ENCODE data around the gene ICAM1.

ICAM1 gene

DNA sequence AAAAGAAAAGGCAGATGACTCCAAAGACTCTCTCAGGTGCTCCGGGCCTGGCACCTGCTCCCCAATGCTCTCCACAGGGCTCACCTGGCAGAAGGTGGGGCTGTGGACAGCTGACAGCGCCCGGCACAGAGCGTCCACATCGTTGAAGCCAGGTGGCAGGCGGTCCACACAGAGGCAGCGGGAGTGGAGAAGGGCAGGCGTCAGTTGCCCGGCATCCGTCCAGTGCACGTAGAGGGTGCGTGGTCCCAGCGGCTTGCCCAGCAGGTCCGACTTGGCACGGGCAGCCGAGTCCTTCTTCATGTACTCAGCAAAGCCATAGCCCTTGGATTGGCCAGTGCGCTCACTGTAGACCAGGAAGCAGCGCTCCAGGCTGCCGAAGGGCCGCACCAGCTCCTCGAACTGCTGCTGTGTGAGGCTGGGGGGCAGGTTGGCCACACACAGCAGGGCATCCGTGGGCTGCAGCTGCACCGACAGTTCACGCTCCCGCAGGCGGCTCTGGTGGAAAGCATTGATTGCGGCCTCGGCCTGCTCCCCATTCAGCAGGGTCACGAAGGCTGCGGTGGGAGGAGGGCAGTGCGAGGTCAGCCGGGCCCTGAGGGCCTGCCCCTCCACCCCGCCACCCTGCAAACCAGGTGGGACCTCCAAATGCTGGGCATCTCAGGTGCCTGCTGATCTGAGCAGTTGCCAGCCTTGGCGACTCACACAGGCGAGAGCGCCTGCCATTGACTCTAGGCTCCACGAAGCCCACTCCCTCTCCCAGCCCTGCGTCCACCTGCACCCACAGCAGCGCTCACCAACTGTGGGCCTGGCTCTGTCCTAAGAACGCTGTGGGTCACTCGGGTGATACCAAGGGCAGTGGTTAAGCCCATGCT is 57.9 kb downstream of the ICAM1 start:
- no peak for DNase-seq

DNA sequence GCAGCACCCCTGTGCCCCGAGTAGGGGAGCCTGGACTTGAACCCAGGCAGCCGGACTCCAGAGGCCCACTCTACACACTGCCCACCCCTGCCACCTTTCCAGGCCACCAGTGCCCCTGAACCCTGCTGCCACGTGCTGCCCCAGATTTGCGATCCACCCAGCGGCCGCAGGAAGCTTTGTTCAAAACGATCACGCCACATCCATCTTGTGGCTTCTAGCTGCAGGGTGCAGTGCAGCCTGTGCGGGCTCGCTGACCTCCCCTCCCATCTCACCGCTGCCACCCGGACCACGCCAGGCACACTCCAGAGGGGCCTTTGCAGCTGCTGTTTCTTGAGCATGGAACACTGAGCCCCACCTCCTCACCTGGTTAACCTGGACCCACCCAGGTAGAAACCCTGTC is 58.6 kb downstream of the ICAM1 start:
- DNase-seq, result no peak

DNA sequence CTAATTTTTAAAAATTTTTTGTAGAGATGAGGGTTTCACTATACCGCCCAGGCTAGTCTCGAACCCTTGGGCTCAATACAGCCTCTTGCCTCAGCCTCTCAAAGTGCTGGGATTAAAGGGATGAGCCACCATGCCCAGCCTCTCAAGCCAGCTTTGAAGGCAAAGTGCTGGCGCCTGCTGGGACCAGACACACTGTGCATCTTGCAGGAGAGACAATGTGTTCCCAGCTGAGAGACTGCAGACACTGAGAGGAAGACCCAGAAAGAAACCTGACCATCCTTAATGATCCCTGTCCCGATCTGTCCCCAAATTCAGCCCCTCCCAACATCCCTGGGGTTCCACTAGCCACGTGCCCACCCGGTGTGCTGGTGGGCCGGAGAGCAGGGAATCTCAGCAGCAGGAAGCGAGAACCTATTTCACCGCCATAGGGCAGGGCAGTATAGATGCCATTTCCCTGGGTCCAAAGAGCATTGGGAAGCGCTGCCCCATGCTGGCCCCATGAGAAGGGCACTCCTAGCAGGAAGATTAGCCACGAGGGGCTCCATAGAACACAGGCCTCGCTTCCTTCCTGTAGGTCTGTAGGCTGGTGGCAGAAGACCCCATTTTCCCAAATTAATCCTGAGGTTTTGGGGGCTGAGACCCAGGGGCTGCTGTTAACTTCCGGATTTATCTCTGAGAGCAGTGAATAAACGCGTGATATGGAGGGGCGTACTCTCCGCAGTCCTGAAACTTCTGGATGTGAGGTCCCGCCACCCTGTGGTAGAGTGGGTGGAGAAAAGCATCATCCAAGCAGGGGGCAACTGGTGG is 61.4 kb downstream of the ICAM1 start:
- no peak for DNase-seq

DNA sequence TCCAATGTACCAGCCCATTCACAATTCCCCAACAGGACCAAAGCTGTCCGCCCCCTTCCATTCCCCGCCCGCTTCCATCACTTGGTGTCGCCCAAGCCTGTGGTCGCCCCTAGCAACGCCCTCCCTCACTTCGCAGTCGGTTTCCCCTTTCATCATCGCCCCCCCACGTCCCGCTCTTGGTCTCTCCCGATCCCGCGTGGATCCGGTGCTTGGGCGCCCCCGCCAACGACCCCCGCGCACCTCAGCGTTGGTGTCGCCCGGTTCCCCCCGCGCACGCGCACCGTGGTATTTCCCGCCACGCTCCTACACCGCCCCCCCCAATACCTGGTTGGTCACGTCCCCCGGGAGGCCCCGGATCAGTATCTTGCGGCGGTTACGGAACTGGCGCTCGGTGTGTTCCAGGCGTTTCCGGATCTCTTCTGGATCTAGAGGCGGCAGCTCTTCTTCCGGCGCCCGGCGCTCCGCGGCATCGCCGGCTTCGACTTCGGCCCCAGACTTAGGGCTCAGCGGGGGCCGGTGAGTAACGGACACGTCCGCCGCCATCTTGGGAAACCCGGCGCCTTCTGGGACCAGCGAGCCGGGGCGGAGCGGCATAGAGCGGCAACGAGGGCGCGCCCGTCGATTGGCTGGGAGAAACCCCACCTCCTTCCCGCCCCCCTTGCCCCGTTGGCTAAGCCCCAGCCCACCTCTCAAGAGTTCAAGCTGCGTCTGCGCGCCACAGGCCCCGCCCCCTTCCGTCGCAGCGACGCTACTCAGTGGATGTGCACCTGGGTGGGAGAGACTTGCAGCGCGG is 62.2 kb downstream of the ICAM1 start, which contains the start of gene RAVER1:
Gene RAVER1, minus strand, starts transcription at position 565 of the 793 bp plus-strand sequence. Its CDS starts 22 bp downstream, at position 543.
- peak; percentile 98 for DNase-seq

DNA sequence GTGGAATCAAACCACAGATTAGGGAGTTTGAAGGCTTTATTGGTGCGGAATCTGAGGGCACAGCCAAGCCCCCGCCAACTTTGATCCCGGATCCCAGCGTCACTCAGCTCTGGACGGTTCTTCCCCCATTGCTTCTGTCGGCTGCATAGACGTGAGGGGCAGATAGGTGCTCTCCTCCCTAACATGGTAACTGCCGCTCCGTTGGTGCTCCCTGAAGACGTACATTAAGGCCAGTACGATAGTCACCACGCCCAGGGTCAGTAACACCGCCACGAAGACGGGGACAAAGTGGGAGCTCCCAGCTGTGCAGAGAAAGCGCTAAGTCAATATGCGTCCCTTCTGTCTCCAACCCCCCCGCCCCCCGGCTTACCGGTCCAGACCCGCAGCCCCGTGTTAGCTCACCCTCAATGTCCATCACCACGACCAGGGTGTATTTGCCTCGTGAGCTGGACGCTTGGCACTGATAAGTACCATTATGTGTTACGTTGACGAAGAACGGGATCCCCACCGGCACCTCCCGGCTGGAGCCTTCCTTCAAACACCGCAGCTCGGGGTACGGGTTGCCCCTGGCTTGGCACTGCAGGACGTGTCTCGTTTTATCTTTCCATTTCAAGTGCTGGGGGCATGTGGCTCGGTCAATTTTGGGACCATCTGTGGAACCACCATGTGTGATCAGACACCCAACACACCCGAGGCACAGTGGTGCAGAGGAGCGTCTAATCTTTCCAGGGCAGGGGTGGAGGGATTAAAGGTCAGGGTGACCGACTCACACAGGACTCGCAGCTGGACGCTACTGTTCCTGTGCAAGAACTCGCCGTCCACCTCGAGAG is 63.1 kb downstream of the ICAM1 start:
- no peak for DNase-seq

DNA sequence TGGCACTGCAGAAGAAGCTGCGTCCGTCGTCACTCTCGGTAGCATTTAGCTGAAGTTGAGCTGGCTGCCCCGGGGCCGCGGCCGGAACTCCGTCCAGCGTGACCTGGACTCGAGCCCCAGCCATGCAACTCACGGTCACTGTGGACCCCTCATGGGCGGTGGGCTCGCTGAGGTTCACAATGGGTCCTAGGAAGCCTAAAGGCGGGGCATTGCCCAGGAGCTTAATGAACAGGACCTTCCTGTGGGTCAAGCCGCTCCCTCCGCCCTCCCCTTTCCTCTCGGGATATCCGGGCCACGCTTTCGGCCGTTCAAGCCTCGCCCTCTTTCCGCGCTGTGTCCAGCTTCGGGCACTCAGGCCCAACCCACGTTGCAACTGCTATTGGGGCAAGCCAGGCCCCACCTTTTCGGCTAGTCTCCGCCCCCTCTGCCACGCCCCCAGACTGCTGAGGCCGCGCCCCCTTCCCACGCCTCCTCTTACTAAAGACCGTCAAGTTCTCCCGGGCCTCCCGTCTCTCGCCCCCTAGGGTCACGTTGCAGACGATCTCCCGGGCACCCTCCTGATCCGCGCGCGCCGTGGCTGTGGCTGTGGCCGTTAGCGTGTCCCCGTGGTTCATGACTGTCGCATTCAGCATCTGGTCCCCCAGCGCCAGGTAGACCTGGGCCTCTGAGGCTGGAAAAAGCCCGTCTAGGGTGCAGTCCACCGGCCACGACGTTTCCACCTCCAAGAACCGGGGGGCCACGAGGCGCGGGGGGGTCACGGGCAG is 63.9 kb downstream of the ICAM1 start:
- no peak for DNase-seq

DNA sequence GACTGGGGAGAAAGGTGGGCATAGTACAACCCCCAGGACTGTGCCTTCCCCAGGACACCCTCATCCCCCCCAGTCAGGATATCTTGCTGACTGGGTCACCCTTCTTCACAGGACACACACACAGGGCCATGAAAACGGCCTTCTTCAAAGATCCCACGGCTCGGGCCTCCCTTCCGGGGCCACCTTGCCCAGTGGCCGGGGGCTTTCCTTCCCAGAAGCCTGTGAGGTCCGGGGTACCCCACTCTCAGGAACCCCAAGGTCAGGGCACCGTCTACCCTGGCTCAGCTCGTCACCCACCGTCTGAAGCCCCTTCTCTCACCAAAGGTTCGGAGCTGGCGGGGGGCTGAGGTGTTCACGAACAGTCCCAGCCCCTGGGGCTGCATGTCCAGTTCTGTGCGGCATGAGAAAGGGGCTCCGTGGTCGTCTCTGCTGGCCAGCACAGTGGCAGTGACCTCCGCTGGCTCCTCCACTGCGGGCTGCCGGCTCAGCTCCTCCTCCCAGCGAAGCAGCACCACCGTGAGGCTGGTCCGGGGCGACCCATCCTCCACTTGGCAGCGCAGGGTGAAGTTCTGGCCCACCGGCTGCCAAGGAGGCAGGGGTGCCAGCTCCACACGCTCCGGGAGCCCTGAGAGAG is 64.5 kb downstream of the ICAM1 start:
- no peak for DNase-seq
